HepG2 (cell line): ENCODE data around the gene MSRB3.

ENCODE experiments used
- ATF2 ChIP-seq: sonication (generic); formaldehyde crosslinking; IDR thresholded peaks from 2 replicates; pipeline ENCODE4 v1.4.0; 2020; ENCODE audit warnings: missing genetic modification reagents
- BRCA1 ChIP-seq: sonication (generic); formaldehyde crosslinking; IDR thresholded peaks from 2 replicates; pipeline ENCODE4 v1.4.0; 2020; ENCODE audit warnings: missing genetic modification reagents
- CTCF ChIP-seq: sonication (generic); formaldehyde crosslinking; IDR thresholded peaks from 2 replicates; pipeline ENCODE4 v1.5.0; 2020; ENCODE audit warnings: mild to moderate bottlenecking, missing genetic modification reagents, moderate library complexity
- HOXA9 ChIP-seq: sonication (generic); formaldehyde crosslinking; IDR thresholded peaks from 2 replicates; pipeline ENCODE4 v1.8.1; 2022; ENCODE audit warnings: missing genetic modification reagents, mild to moderate bottlenecking, moderate library complexity, borderline replicate concordance
- NR2C2 ChIP-seq: sonication (generic); formaldehyde crosslinking; IDR thresholded peaks from 2 replicates; pipeline ENCODE4 v1.4.0; 2020; ENCODE audit warnings: missing genetic modification reagents, mild to moderate bottlenecking, moderate library complexity, borderline replicate concordance
- NR3C1 ChIP-seq: sonication (generic); formaldehyde crosslinking; IDR thresholded peaks from 2 replicates; pipeline ENCODE4 v1.4.0; 2020; ENCODE audit warnings: missing genetic modification reagents
- POLR2A ChIP-seq, 2 experiments: IDR thresholded peaks; 2 replicates each; pipeline ENCODE4 v1.6.1; 2011; ENCODE audit warnings: low read depth in 2 of 2, low read length in 2 of 2, mild to moderate bottlenecking in 1 of 2, moderate library complexity in 1 of 2; ENCODE audit not compliant: insufficient read depth in 1 of 2
- SRY ChIP-seq: sonication (generic); formaldehyde crosslinking; IDR thresholded peaks from 2 replicates; pipeline ENCODE4 v1.8.0; 2022; ENCODE audit warnings: mild to moderate bottlenecking, missing genetic modification reagents
- ZBTB33 ChIP-seq: sonication (generic); formaldehyde crosslinking; IDR thresholded peaks from 2 replicates; pipeline ENCODE4 v1.4.0; 2020; ENCODE audit warnings: missing genetic modification reagents
- ZBTB46 ChIP-seq: sonication (generic); formaldehyde crosslinking; IDR thresholded peaks from 2 replicates; pipeline ENCODE4 v1.4.0; 2020; ENCODE audit warnings: mild to moderate bottlenecking, missing genetic modification reagents, borderline replicate concordance
- ZNF17 ChIP-seq: sonication (generic); formaldehyde crosslinking; IDR thresholded peaks from 2 replicates; pipeline ENCODE4 v1.5.0; 2020; ENCODE audit warnings: mild to moderate bottlenecking, missing genetic modification reagents
- ZNF382 ChIP-seq: sonication (generic); formaldehyde crosslinking; IDR thresholded peaks from 2 replicates; pipeline ENCODE4 v1.5.0; 2020; ENCODE audit warnings: missing genetic modification reagents, mild to moderate bottlenecking, borderline replicate concordance
- ZNF619 ChIP-seq: sonication (generic); formaldehyde crosslinking; IDR thresholded peaks from 2 replicates; pipeline ENCODE4 v1.4.0; 2020; ENCODE audit warnings: mild to moderate bottlenecking, missing genetic modification reagents

GRCh38 chr12:65307169-65307501, 28.7 kb downstream of the MSRB3 start:
- TF ChIP-seq ATF2 (CRISPR knock-in tag), result no peak
- TF ChIP-seq NR2C2 (CRISPR knock-in tag), result no peak
- no peak for TF ChIP-seq BRCA1 (CRISPR knock-in tag)
- no peak for TF ChIP-seq ZBTB33 (CRISPR knock-in tag)
- no peak for TF ChIP-seq NR3C1
- TF ChIP-seq ZBTB46, result no peak
- no peak for TF ChIP-seq ZNF619 (CRISPR knock-in tag)
- TF ChIP-seq CTCF (CRISPR knock-in tag), result no peak
- TF ChIP-seq ZNF382 (CRISPR knock-in tag), result no peak
- TF ChIP-seq SRY (CRISPR knock-in tag), result no peak
- TF ChIP-seq POLR2A (IDR thresholded peaks at IDR 0.05; ENCODE audit: insufficient read depth in 1 of 2, low read depth in 2 of 2, low read length in 2 of 2), result no peak
- no peak for TF ChIP-seq ZNF17
- no peak for TF ChIP-seq HOXA9
